NCI-H128 (cell line): ENCODE data around the gene CYSLTR1.
"Not testable (repeated sequence)": the region's sequence is repeated elsewhere in the genome, so short reads cannot be mapped to it uniquely, and the experiment has no call there.

Source experiments
- DNase-seq: peaks from one replicate; lab custom pipeline; 2025; ENCODE audit not compliant: unreplicated experiment; lab: John Stamatoyannopoulos, UW

CYSLTR1 gene

DNA sequence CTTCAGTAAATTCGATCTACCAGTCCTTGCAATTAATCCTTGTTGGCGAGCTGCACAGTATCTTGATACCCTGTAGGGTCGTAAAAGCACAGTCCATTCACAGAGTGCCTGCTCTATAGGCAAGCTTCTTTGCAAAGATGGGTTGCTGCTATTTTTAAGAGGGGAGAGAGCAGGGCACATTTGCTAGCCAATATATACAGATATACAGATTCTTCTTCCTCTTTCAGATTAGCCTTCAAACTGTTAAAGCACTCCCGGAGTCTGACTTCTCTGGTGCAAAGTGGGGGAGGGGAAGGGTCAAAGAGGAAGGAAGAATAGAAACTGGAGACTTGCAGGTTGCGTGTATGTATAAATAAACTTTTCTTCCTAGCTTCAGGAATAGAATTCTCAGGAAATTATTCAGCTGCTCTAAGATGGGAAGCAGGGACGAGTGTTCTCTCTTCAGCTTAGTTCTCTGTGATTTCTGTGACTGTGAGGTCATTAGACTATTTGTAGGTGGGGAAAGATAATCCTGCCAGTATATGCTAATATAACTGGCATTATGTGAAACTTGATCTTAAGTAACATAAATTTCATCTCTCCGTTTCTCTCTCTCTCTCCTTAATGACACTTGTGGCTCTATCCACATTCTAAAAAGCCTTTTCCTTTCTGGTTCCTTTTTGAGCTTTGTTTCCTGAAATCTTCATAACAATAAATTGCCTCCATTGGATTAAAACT lies at the start of gene CYSLTR1:
TSS of gene CYSLTR1 (minus strand) at position 242 of the 717 bp plus-strand sequence. CDS start 53,865 bp downstream, outside the sequence.
- DNase-seq: no peak

GRCh38 chrX:78377186-78377585 lies 49.8 kb upstream of the CYSLTR1 start:
- DNase-seq: no peak

GRCh38 chrX:78375894-78376293 lies 48.5 kb upstream of the CYSLTR1 start:
- no peak for DNase-seq

DNA sequence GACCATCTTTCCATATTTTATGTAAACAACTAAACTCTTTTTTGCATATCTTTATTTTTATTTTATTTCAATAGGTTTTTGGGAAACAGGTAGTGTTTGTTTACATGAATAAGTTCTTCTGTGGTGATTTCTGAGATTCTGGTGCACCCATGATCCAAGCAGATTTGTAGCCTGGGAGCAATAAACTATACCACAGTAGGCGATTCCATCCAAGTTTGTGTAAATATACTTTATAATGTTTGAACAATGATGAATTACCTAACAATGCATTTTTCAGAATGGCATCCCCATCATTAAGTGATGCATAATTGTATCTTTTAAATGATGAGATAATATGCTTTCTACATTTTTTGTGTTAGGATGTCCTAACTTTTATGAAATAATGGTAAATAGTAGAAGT lies 39.2 kb upstream of the CYSLTR1 start:
- no peak for DNase-seq

- no peak for DNase-seq
Measured at GRCh38 chrX:78357342-78358055, 30.1 kb upstream of the CYSLTR1 start.

GRCh38 chrX:78333521-78333920 lies 6.1 kb upstream of the CYSLTR1 start:
- no peak for DNase-seq

- DNase-seq: no peak
Measured at GRCh38 chrX:78331708-78332107, 4.3 kb upstream of the CYSLTR1 start.

DNA sequence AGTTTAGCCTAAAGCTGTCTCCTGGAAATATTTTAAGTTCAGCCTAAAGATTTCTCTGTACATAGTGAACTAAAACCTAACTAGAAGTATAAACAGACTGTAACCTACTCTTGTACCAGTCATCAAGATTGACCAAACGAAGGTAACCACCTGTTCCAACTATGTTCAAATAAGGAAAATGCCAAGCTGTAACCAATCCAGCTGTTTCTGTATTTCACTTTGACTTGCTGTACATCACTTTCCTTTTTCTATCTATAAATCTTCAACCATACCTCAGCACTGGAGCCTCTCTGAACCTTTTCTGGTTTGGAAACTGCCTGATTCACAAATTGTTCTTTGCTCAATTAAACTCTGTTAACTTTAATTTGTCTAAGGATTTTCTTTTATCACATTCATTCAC lies 3.1 kb upstream of the CYSLTR1 start:
- no peak for DNase-seq

GRCh38 chrX:78330068-78330467 lies 2.7 kb upstream of the CYSLTR1 start:
- DNase-seq: no peak

GRCh38 chrX:78329486-78329885 lies 2.1 kb upstream of the CYSLTR1 start:
- DNase-seq: no peak

DNA sequence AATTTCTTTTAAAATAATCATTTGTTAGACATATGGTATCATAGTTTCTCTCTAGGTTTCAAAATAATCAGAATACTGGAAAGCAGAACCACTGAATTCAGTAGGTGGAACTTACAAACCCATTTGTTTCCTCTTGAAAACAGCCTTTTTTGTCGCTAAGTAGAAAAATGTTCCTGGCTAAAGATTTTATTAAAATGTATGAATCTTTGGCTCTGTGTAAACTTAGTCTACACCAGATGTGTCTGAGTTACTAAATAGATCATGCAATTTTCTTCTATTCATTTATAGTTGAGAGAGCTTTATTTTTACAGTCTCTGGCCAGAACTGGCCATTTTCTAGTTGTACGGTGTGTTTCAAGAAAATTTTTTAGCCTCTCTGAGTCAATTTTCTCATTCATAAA lies 1.0 kb downstream of the CYSLTR1 start:
- no peak for DNase-seq

DNA sequence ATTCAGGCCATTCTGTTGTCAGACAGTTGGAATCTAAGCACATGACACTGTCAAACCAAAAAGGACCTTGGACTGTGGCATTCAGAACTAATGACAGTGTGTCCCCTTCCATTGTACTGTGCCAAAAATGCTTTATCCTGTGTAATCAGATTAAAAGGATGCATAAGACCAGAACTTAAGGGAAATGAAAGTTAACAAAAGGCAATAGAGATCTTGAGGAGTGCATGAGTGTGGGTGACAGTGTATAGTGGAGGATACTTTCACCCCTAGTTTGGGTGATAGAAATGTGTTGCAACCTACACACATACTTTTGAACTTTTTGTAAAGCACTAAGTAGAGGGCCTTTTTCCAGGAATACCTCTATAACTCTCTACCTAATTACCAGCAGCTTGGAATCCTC lies 4.5 kb downstream of the CYSLTR1 start:
- DNase-seq: no peak

- no peak for DNase-seq
Measured at GRCh38 chrX:78321809-78322208, 5.6 kb downstream of the CYSLTR1 start.

DNA sequence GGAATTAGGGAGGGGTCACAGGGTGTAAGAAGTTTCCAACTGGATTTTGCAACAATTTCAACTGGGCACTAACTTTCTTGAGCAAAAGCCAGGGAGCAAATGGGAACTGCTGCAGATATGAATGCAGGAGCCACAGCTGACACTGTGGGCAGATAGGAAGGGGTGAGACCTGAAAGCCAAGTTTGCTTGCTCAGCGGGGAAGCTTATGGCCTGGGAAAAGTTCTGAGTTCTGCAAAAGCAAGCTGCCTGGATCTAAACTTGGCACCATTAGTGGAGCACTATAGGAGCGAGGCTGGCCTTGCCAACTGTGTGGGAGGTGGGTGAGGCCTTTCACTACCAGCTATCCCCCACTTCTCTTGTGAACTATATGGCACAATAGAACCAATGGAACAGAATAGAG lies 11.1 kb downstream of the CYSLTR1 start:
- DNase-seq: no peak

DNA sequence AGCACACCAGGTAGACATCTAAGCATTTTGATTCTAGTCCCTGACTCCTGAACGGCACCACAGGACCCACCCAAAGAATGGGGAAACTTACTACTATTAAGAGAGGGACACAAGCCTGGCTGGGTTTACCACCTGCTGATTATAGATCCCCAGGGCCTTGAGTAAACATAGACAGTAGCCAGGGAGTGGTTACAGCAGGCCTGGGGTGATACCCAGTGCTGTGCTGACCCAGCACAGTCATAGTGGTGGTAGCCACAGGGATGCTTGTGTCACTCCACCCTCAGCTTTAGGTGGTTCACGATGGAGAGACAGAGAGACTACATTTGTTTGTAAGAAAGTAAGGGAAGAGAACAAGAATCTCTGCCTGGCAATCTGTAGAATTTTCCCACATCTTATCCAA lies 11.7 kb downstream of the CYSLTR1 start:
- no peak for DNase-seq

GRCh38 chrX:78314561-78314960 lies 12.8 kb downstream of the CYSLTR1 start:
- no peak for DNase-seq

DNA sequence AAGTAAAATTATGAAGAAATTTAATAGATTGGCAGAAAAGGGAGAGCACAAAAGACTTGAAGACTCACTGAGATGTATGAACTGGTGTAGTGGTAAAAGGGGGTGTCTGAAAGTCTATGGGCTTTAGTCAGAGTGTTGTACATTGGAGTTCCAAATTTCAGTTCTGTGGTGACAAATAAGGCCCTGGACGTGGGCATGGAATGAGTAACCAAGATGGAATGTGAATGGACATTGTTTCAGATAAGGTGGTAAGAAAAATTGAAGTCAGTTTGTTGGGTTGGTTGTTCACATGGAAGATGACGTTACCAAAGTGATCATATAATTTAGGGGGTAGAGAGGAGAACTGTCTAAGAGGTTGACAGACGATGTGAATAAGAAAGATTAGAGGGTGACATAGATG lies 13.9 kb downstream of the CYSLTR1 start:
- no peak for DNase-seq

DNA sequence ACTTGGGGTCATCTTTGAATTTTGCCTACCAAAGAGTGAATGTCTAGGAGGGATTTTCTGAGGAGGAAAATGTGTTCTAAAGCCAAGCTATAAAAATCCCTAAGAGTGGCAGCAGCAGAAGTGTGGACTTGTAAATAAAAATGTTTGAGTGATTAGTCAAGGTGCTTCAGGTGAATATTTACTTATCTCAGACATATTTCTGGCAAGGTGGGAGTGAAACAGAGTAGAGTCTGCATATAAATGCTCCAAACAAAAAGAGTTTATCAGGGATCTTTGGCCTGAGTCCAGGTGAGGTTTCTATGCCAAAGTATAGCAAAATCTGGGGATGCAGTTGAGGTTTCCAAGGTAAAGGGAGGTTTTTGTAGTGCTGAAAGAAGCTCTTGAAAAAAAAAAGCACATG lies 19.7 kb downstream of the CYSLTR1 start:
- DNase-seq: no peak

DNA sequence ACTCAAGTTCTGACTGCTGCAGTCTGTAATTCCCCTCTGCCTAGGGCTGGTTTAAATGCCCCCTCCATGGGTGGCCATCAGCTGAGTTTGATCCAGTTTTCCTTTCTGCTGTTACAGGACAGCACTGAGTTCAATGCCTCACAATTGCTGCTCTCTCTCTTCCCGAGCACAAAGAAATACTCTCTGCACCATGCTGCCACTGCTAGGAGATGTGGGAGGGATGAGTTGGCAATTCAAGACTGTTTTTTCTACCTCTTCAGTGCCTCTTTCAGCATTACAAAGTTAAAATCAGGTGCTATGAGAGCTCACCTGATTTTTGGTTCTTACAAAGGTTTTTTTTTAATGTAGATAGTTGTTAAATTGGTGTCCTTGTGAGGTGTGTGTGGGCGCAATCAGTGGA lies 24.3 kb downstream of the CYSLTR1 start:
- DNase-seq: no peak

DNA sequence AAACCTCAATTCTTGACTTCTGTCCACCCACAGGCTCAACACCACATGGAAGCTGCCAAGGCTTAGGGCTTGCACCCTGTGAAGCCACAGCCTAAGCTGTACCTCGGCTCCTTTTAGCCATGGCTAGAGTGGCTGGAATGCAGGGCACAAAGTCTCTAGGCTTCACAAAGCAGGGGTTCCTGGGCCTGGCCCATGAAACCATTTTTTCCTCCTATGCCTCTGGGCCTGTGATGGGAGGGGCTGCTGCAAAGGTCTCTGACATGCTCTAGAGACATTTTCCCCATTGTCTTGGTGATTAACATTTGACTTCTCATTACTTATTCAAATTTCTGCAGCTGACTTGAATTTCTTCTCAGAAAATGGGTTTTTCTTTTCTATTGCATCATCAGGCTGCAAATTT lies 26.5 kb downstream of the CYSLTR1 start:
- not testable (repeated sequence) for DNase-seq

DNA sequence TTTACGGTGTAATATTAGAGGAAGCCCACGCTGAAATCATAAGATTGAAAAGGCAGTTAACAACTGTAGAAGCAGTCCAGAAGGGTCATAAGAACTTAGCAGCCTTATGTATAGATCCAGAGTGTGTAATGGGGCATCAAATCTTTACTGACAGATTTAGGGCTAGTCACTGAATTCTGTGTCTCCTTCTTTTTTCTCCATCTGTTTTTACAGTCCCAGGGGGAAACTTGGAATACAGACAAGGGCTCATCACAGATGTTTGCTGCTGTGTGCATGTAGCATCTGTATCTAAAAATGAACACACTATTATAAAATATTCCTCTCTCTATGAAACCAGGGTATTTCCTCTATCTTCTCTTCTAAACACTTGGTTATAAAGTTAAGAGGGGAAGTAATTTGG lies 43.9 kb downstream of the CYSLTR1 start:
- no peak for DNase-seq

GRCh38 chrX:78237127-78237526 lies 90.3 kb downstream of the CYSLTR1 start:
- DNase-seq: no peak

DNA sequence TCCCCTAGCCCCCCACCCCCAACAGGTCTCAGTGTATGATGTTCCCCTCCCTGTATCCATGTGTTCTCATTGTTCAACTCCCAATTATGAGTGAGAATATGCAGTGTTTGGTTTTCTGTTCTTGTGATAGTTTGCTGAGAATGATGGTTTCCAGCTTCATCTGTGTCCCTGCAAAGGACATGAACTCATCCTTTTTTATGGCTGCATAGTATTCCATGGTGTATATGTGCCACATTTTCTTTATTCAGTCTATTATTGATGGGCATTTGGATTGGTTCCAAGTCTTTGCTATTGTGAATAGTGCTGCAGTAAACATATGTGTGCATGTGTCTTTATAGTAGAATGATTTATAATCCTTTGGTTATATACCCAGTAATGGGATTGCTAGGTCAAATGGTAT lies 101.4 kb downstream of the CYSLTR1 start:
- not testable (repeated sequence) for DNase-seq
